HCT116 (cell line): ENCODE results near the gene TWF2.

ENCODE experiments used
- POLR2A ChIP-seq: IDR thresholded peaks from 2 replicates; pipeline ENCODE4 v1.7.0; 2011; ENCODE audit warnings: borderline replicate concordance; ENCODE audit not compliant: insufficient read depth, insufficient read length; ENCODE audit errors: extremely low read depth
- POLR2AphosphoS5 ChIP-seq: IDR thresholded peaks from 2 replicates; pipeline ENCODE4 v1.6.1; 2011; ENCODE audit warnings: mild to moderate bottlenecking, low read depth, low read length, moderate library complexity
- RAD21 ChIP-seq: IDR thresholded peaks from 2 replicates; pipeline ENCODE4 v1.6.1; 2012; ENCODE audit warnings: low read depth, mild to moderate bottlenecking
- REST ChIP-seq: IDR thresholded peaks from 2 replicates; pipeline ENCODE4 v1.6.1; 2012; ENCODE audit warnings: low read depth
- SIN3A ChIP-seq: IDR thresholded peaks from 2 replicates; pipeline ENCODE4 v1.6.1; 2012; ENCODE audit warnings: low read depth

DNA sequence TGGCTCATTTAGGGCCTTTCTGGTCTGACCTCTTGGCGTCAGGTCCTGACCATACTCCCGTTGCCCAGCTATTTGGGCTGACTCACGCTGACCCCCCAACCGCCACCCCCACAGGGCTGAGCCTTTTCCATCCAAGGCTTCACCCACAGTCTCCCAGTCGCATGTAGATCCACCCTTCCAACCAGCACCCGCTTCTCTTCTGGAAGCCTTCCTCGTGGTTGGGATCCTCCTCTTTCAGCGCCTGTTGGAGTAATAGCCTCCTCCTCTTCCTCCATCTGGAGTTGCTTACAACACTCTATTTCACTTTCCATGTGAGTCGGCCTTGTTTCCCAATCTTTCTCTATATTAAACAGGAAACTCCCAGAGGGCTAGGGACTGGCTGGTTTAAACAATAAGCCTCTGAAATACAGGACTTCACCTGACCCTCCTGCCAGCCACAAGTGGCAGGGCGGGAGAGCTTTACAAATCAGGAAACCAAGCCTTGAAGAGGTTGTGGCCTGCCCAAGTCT, 43.1 kb downstream of the TWF2 start:
- TF ChIP-seq SIN3A (no peak), REST (no peak), POLR2A (no peak), RAD21 (no peak), POLR2AphosphoS5 (no peak)
